ENCODE measurements around the gene TMEM80.

DNA sequence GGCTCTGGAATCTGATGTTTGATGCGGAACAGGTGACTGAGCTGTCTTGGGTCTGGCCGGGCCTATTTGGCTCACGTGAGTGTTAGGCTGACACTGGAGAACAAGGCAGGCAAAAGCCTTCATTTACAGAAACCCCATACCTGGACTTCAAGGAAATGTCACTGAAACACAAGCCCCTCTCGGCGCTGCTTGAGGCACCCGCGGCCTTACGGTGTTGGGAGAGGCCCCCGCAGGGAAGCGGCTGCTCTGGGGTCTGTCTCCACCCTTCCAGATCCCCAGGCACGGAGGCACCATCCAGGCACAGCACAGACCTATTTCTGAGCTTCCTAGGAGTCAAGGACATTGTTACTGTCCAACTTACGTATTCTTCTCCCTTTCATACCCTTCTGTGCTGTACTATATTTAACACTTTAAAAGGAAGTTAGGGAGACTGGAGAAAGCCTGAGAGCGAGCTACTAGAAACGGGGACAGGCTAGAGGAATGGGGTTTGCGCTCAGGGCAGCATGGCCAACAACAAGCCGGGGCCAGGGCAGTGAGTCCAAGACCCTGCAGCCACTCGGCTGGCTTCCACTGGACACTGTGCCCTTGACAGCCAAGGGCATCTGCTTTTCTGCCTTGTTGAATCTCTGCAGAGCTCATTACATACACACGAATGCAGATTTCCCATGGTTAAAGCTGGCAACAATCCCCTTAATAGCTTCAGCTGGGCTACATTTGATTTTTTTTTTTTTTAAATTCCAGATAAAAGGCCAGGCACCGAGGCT is 34.8 kb upstream of the TMEM80 start:
- TF ChIP-seq, protein P1, sequence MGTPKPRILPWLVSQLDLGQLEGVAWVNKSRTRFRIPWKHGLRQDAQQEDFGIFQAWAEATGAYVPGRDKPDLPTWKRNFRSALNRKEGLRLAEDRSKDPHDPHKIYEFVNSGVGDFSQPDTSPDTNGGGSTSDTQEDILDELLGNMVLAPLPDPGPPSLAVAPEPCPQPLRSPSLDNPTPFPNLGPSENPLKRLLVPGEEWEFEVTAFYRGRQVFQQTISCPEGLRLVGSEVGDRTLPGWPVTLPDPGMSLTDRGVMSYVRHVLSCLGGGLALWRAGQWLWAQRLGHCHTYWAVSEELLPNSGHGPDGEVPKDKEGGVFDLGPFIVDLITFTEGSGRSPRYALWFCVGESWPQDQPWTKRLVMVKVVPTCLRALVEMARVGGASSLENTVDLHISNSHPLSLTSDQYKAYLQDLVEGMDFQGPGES (IDR thresholded peaks at IDR 0.05) = no peak
- TF ChIP-seq YY1 (IDR thresholded peaks at IDR 0.05; ENCODE audit: low read depth, low read length) (no peak), HDGF (IDR thresholded peaks at IDR 0.05) (no peak), RB1 (IDR thresholded peaks at IDR 0.05; ENCODE audit: borderline replicate concordance) (no peak), ETV6 (conservative IDR thresholded peaks at IDR 0.05 in 1 of 2, IDR thresholded peaks at IDR 0.05 in 1 of 2; ENCODE audit: borderline replicate concordance in 1 of 2, low read depth in 1 of 2) (no peak), NR2C1 (IDR thresholded peaks at IDR 0.05) (no peak), HDAC2 (IDR thresholded peaks at IDR 0.05) (no peak), RFX5 (IDR thresholded peaks at IDR 0.05; ENCODE audit: low read depth, low read length) (no peak), YBX1 (IDR thresholded peaks at IDR 0.05) (no peak)
- TF ChIP-seq, protein P2, sequence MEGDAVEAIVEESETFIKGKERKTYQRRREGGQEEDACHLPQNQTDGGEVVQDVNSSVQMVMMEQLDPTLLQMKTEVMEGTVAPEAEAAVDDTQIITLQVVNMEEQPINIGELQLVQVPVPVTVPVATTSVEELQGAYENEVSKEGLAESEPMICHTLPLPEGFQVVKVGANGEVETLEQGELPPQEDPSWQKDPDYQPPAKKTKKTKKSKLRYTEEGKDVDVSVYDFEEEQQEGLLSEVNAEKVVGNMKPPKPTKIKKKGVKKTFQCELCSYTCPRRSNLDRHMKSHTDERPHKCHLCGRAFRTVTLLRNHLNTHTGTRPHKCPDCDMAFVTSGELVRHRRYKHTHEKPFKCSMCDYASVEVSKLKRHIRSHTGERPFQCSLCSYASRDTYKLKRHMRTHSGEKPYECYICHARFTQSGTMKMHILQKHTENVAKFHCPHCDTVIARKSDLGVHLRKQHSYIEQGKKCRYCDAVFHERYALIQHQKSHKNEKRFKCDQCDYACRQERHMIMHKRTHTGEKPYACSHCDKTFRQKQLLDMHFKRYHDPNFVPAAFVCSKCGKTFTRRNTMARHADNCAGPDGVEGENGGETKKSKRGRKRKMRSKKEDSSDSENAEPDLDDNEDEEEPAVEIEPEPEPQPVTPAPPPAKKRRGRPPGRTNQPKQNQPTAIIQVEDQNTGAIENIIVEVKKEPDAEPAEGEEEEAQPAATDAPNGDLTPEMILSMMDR (IDR thresholded peaks at IDR 0.05 in 2 of 3, conservative IDR thresholded peaks at IDR 0.05 in 1 of 3; ENCODE audit: control insufficient read depth in 2 of 3, extremely low read depth in 1 of 3, insufficient read depth in 1 of 3, low read depth in 3 of 3, low read length in 3 of 3) = no peak
- TF ChIP-seq, protein P3, sequence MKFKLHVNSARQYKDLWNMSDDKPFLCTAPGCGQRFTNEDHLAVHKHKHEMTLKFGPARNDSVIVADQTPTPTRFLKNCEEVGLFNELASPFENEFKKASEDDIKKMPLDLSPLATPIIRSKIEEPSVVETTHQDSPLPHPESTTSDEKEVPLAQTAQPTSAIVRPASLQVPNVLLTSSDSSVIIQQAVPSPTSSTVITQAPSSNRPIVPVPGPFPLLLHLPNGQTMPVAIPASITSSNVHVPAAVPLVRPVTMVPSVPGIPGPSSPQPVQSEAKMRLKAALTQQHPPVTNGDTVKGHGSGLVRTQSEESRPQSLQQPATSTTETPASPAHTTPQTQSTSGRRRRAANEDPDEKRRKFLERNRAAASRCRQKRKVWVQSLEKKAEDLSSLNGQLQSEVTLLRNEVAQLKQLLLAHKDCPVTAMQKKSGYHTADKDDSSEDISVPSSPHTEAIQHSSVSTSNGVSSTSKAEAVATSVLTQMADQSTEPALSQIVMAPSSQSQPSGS (IDR thresholded peaks at IDR 0.05; ENCODE audit: low read length) = no peak
- TF ChIP-seq, protein P4, sequence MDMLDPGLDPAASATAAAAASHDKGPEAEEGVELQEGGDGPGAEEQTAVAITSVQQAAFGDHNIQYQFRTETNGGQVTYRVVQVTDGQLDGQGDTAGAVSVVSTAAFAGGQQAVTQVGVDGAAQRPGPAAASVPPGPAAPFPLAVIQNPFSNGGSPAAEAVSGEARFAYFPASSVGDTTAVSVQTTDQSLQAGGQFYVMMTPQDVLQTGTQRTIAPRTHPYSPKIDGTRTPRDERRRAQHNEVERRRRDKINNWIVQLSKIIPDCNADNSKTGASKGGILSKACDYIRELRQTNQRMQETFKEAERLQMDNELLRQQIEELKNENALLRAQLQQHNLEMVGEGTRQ (IDR thresholded peaks at IDR 0.05; ENCODE audit: borderline replicate concordance, low read depth, low read length) = no peak

Measured in GM12878 (cell line).